Trophoblast cell (in vitro differentiated cells and primary cell): ENCODE results near the gene SLC5A2.
"Not testable (repeated sequence)": the region's sequence is repeated elsewhere in the genome, so short reads cannot be mapped to it uniquely, and the experiment has no call there.

Experiments
- DNase-seq, 2 donors: peaks; one replicate each; pipeline ENCODE4 v3.0.0-alpha.2; 2016
- H2AFZ ChIP-seq: 2 replicates; pipeline ENCODE4 v1.6.1; 2013; ENCODE audit warnings: low read length, moderate library complexity, mild to moderate bottlenecking; ENCODE audit not compliant: insufficient read depth, poor library complexity
- H2AK5ac ChIP-seq: 2 replicates; pipeline ENCODE4 v1.6.1; 2013; ENCODE audit warnings: mild to moderate bottlenecking, low read length
- H2BK120ac ChIP-seq: 2 replicates; pipeline ENCODE4 v1.6.1; 2013; ENCODE audit warnings: low read length, mild to moderate bottlenecking, moderate library complexity; ENCODE audit not compliant: insufficient read depth, poor library complexity
- H2BK12ac ChIP-seq: 2 replicates; pipeline ENCODE4 v1.6.1; 2013; ENCODE audit warnings: mild to moderate bottlenecking, low read length, moderate library complexity
- H2BK5ac ChIP-seq: 2 replicates; pipeline ENCODE4 v1.6.1; 2013; ENCODE audit warnings: low read length, low read depth, moderate library complexity, mild to moderate bottlenecking; ENCODE audit not compliant: poor library complexity
- H3K14ac ChIP-seq: 2 replicates; pipeline ENCODE4 v1.6.1; 2013; ENCODE audit warnings: mild to moderate bottlenecking, low read length
- H3K18ac ChIP-seq: 2 replicates; pipeline ENCODE4 v1.6.1; 2013; ENCODE audit warnings: mild to moderate bottlenecking, low read length
- H3K23ac ChIP-seq: 2 replicates; pipeline ENCODE4 v1.6.1; 2013; ENCODE audit warnings: low read length
- H3K27ac ChIP-seq: 2 replicates; pipeline ENCODE4 v1.5.1; 2013; ENCODE audit warnings: low read depth, mild to moderate bottlenecking, inconsistent platforms, low read length, moderate library complexity
- H3K27me3 ChIP-seq: 2 replicates; pipeline ENCODE4 v1.6.1; 2013; ENCODE audit warnings: inconsistent platforms, mild to moderate bottlenecking, low read length, moderate library complexity; ENCODE audit not compliant: insufficient read depth
- H3K36me3 ChIP-seq, 2 experiments: 1 replicate in 1 of 2; 2 replicates in 1 of 2; pipeline ENCODE4 v1.6.1; 2013; ENCODE audit warnings: low read length in 2 of 2, mild to moderate bottlenecking in 2 of 2, moderate library complexity in 1 of 2; ENCODE audit not compliant: insufficient read depth in 2 of 2, control insufficient read depth in 1 of 2
- H3K4ac ChIP-seq: 2 replicates; pipeline ENCODE4 v1.6.1; 2013; ENCODE audit warnings: low read depth, mild to moderate bottlenecking, low read length, moderate library complexity
- H3K4me1 ChIP-seq, 2 experiments: 1 replicate in 1 of 2; 2 replicates in 1 of 2; pipeline ENCODE4 v1.6.1; 2013; ENCODE audit warnings: low read length in 2 of 2, mild to moderate bottlenecking in 2 of 2, moderate library complexity in 1 of 2; ENCODE audit not compliant: insufficient read depth in 2 of 2, control insufficient read depth in 1 of 2
- H3K4me2 ChIP-seq: 2 replicates; pipeline ENCODE4 v1.6.1; 2013; ENCODE audit warnings: inconsistent platforms, mild to moderate bottlenecking, low read length, moderate library complexity
- H3K4me3 ChIP-seq: 2 replicates; pipeline ENCODE4 v1.5.1; 2013; ENCODE audit warnings: mild to moderate bottlenecking, low read depth, low read length, inconsistent platforms
- H3K79me1 ChIP-seq: one replicate; pipeline ENCODE4 v1.6.1; 2013; ENCODE audit warnings: low read length
- H3K79me2 ChIP-seq: 2 replicates; pipeline ENCODE4 v1.6.1; 2013; ENCODE audit warnings: low read length, mild to moderate bottlenecking; ENCODE audit not compliant: control insufficient read depth, insufficient read depth, poor library complexity
- H3K9ac ChIP-seq: 2 replicates; pipeline ENCODE4 v1.6.1; 2013; ENCODE audit warnings: mild to moderate bottlenecking, low read length
- H3K9me3 ChIP-seq: 2 replicates; pipeline ENCODE4 v1.6.1; 2013; ENCODE audit warnings: low read depth, mild to moderate bottlenecking, control low read depth, inconsistent platforms, low read length; ENCODE audit not compliant: insufficient read depth
- H4K12ac ChIP-seq: 2 replicates; pipeline ENCODE4 v1.6.1; 2013; ENCODE audit warnings: low read depth, mild to moderate bottlenecking, low read length, moderate library complexity
- H4K8ac ChIP-seq: 2 replicates; pipeline ENCODE4 v1.6.1; 2013; ENCODE audit warnings: low read depth, mild to moderate bottlenecking, low read length, moderate library complexity
- H4K91ac ChIP-seq: one replicate; pipeline ENCODE4 v1.6.1; 2013; ENCODE audit warnings: low read depth, mild to moderate bottlenecking, low read length, moderate library complexity
- WGBS: extraction: QIAGEN DNeasy Blood & Tissue Kit; methylation state at CpG from one replicate; pipeline ENCODE4 v1.1.7; 2013; ENCODE audit warnings: missing lambda C conversion rate; ENCODE audit not compliant: insufficient read length, insufficient coverage; ENCODE audit errors: extremely low coverage; 5-methylcytosine and 5-hydroxymethylcytosine counted together

Gene SLC5A2

GRCh38 chr16:31480851-31481536 lies 1.9 kb upstream of the SLC5A2 start:
- no peak overlapping the region for H3K9ac ChIP-seq
- no peak overlapping the region for H2BK5ac ChIP-seq
- H3K27me3 ChIP-seq, result peaks cover 10% of the 10 kb centered on the region
- no peak overlapping the region for H2BK120ac ChIP-seq
- no peak overlapping the region for H3K18ac ChIP-seq
- H3K4me1 ChIP-seq, result peaks cover 11 to 14% of the 10 kb centered on the region in 2 experiments
- no peak overlapping the region for H2AK5ac ChIP-seq
- peaks cover 6 to 7% of the 10 kb centered on the region in 2 experiments for H3K36me3 ChIP-seq
- no peak overlapping the region for H3K4ac ChIP-seq
- H3K4me2 ChIP-seq, result no peak overlapping the region
- peaks cover 2% of the 10 kb centered on the region for H3K79me2 ChIP-seq
- no peak overlapping the region for H4K12ac ChIP-seq
- H4K8ac ChIP-seq, result no peak overlapping the region
- H3K23ac ChIP-seq, result no peak overlapping the region
- H3K9me3 ChIP-seq, result peaks cover 4% of the 10 kb centered on the region
- WGBS, result no CpG with 5 or more reads among the region's 7 CpGs
- H2AFZ ChIP-seq, result no peak overlapping the region
- no peak overlapping the region for H3K14ac ChIP-seq
- no peak overlapping the region for H3K4me3 ChIP-seq
- peaks cover 3% of the 10 kb centered on the region for H3K79me1 ChIP-seq
- DNase-seq, result no peak
- no peak overlapping the region for H3K27ac ChIP-seq
- no peak overlapping the region for H2BK12ac ChIP-seq
- H4K91ac ChIP-seq, result no peak overlapping the region

DNA sequence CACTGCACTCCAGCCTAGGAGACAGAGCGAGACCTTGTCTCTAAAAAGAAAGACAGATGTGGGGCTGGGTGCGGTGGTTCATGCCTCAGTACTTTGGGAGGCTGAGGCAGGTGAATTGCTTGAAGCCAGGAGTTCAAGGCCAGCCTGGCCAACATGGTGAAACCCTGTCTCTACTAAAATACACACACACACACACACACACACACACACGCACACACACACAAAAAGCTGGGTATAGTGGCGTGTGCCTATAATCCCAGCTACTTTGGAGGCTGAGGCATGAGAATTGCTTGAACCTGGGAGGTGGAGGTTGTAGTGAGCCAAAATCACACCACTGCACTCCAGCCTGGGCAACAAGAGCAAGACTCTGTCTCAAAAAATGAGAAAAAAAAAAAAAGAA lies 1.1 kb downstream of the SLC5A2 start:
- not testable (repeated sequence) for H4K91ac ChIP-seq, H3K79me1 ChIP-seq, H3K4me3 ChIP-seq, H3K9me3 ChIP-seq, H3K18ac ChIP-seq, H2BK5ac ChIP-seq, DNase-seq, H4K8ac ChIP-seq, H3K27ac ChIP-seq, H2BK12ac ChIP-seq, H3K14ac ChIP-seq, H2AK5ac ChIP-seq, H3K4ac ChIP-seq, H3K4me2 ChIP-seq, H3K23ac ChIP-seq, H4K12ac ChIP-seq, H2BK120ac ChIP-seq, H3K9ac ChIP-seq, H3K36me3 ChIP-seq, H3K79me2 ChIP-seq, H2AFZ ChIP-seq
- WGBS, result no CpG with 5 or more reads among the region's 4 CpGs
- Histone ChIP-seq H3K4me1 (peaks cover 7 to 14% of the 10 kb centered on the region in 2 experiments), H3K27me3 (peaks cover 32% of the 10 kb centered on the region)

GRCh38 chr16:31484491-31485171 lies 1.7 kb downstream of the SLC5A2 start:
- Histone ChIP-seq H3K4me3 (no peak overlapping the region), H2BK12ac (no peak overlapping the region), H3K27me3 (peaks cover 35% of the 10 kb centered on the region), H3K4me2 (no peak overlapping the region), H4K12ac (no peak overlapping the region), H3K9me3 (peaks cover 11% of the 10 kb centered on the region), H3K27ac (no peak overlapping the region), H3K9ac (no peak overlapping the region), H3K18ac (no peak overlapping the region), H3K14ac (no peak overlapping the region), H3K4me1 (peaks cover 7 to 14% of the 10 kb centered on the region in 2 experiments), H3K23ac (no peak overlapping the region), H3K4ac (no peak overlapping the region), H3K36me3 (peaks cover 0 to 2% of the 10 kb centered on the region in 2 experiments), H4K8ac (no peak overlapping the region), H3K79me2 (no peaks in the 10 kb centered on the region), H2BK120ac (no peak overlapping the region), H4K91ac (no peak overlapping the region), H2AK5ac (no peak overlapping the region), H3K79me1 (no peaks in the 10 kb centered on the region), H2BK5ac (no peak overlapping the region), H2AFZ (no peak overlapping the region)
- no CpG with 5 or more reads among the region's 14 CpGs for WGBS
- no peak for DNase-seq

GRCh38 chr16:31485571-31485970 lies 2.6 kb downstream of the SLC5A2 start:
- Histone ChIP-seq H3K36me3 (peaks cover 8 to 11% of the 10 kb centered on the region in 2 experiments), H3K27ac (no peak overlapping the region)

More at GRCh38 chr16:31485571-31485970, 2.6 kb downstream of the SLC5A2 start:
- no peak overlapping the region for H2BK12ac ChIP-seq
- no peak overlapping the region for H3K4ac ChIP-seq
- no peak overlapping the region for H3K23ac ChIP-seq
- H2AK5ac ChIP-seq, result no peak overlapping the region
- H3K27me3 ChIP-seq, result peaks cover 35% of the 10 kb centered on the region
- H3K9me3 ChIP-seq, result peaks cover 11% of the 10 kb centered on the region
- no peak overlapping the region for H3K4me2 ChIP-seq
- WGBS, result no CpG with 5 or more reads among the region's 17 CpGs
- no peak overlapping the region for H2BK5ac ChIP-seq
- H4K8ac ChIP-seq, result no peak overlapping the region
- no peak for DNase-seq
- H3K14ac ChIP-seq, result no peak overlapping the region
- H2AFZ ChIP-seq, result no peak overlapping the region
- H3K79me2 ChIP-seq, result no peaks in the 10 kb centered on the region
- no peak overlapping the region for H3K9ac ChIP-seq
- H3K79me1 ChIP-seq, result no peaks in the 10 kb centered on the region
- H2BK120ac ChIP-seq, result no peak overlapping the region
- H3K18ac ChIP-seq, result no peak overlapping the region
- no peak overlapping the region for H4K91ac ChIP-seq
- no peak overlapping the region for H4K12ac ChIP-seq
- peaks cover 7 to 14% of the 10 kb centered on the region in 2 experiments for H3K4me1 ChIP-seq
- no peak overlapping the region for H3K4me3 ChIP-seq
